Measurements from ENCODE around the gene ADNP2. TPM values are rescaled to one million over a fixed set of nuclear protein-coding genes. Genes with fewer than 3 reads are reported as not detected.

Gene ADNP2
- total and polyA plus RNA-seq, 4 experiments from 2014 or later: 7.1 to 20.9 (median 14.7) TPM

DNA sequence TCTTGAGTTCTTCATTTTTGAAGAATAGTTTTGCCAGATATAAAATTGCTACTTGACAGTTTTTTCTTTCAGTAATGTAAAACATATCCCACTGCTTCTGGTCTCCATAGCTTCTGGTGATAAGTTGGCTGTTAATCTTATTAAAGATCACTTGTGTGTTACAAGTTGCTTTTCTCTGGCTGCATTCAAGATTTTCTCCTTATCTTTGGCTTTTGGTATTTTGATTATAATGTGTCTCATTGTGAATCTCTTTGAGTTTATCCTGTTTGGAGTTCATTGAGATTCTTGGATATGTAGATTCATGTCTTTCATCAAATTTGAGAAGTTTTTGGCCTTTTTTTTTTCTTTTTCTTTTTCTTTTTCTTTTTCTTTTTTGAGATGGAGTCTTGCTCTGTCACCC, 20.2 kb upstream of the ADNP2 start:
- DNase-seq: no peak
- Mint-ChIP-seq H3K4me3 (no peak overlapping the region), H3K9me3 (peaks cover 4 to 59% (median 42%) of the 10 kb centered on the region in 8 donors), H3K36me3 (peaks cover 6 to 7% of the 10 kb centered on the region in 2 donors), H3K27ac (no peak overlapping the region), H3K4me1 (no peaks in the 10 kb centered on the region), H3K27me3 (peaks cover 6 to 7% of the 10 kb centered on the region in 2 donors)
- H3K27ac ChIP-seq (ENCODE audit: low read depth, low read length): no peak overlapping the region
- peaks cover 0 to 11% of the 10 kb centered on the region in 2 donors for H3K9me3 ChIP-seq (ENCODE audit: control insufficient read depth in 1 of 2, low read length in 2 of 2)
- H3K4me3 ChIP-seq (ENCODE audit: low read length in 2 of 2): no peak overlapping the region
- peaks cover 3% of the 10 kb centered on the region for H3K27me3 ChIP-seq (ENCODE audit: insufficient read depth, low read length)
- POLR2A ChIA-PET (ENCODE audit: partially characterized antibody): no interaction called here
- H3K36me3 ChIP-seq (ENCODE audit: insufficient read depth, low read length): no peaks in the 10 kb centered on the region
- H3K4me1 ChIP-seq (ENCODE audit: insufficient read depth, low read length): no peaks in the 10 kb centered on the region
- CTCF ChIA-PET (ENCODE audit: partially characterized antibody): no interaction called here
- intact Hi-C loops (cut with micrococcal nuclease): no loop called here

DNA sequence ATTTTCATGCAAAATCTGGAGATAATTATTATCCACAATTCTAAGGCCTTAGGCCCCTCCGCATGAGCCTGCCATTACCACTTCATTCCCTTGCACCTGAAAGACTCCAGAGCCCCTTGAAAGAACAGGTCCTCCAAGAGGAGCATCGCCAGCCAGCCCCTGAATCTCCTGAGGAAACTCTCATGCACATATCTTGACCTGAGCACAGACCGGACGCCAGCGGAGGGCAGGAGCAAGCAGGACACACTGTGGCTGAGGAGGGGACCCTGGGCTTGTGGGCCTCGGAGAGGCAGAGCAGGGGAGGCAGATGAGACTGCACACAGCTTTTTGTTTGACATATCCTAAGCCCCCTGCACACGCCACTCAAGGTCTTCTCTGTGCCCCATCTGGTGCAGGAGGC, 13.6 kb upstream of the ADNP2 start:
- H3K9me3 ChIP-seq (ENCODE audit: control insufficient read depth in 1 of 2, low read length in 2 of 2): no peaks in the 10 kb centered on the region
- H3K4me1 ChIP-seq (ENCODE audit: insufficient read depth, low read length): no peaks in the 10 kb centered on the region
- H3K27ac ChIP-seq (ENCODE audit: low read depth, low read length): no peak overlapping the region
- DNase-seq: no peak
- H3K4me3 ChIP-seq (ENCODE audit: low read length in 2 of 2): no peak overlapping the region
- Mint-ChIP-seq H3K36me3 (peaks cover 0 to 1% of the 10 kb centered on the region in 2 donors), H3K4me1 (peaks cover 0 to 3% (median 0%) of the 10 kb centered on the region in 4 donors), H3K9me3 (peaks cover 2 to 13% (median 7%) of the 10 kb centered on the region in 8 donors), H3K27me3 (peaks cover 4 to 9% of the 10 kb centered on the region in 2 donors), H3K27ac (no peak overlapping the region), H3K4me3 (no peak overlapping the region)
- ChIA-PET CTCF (ENCODE audit: partially characterized antibody) (no interaction called here), POLR2A (ENCODE audit: partially characterized antibody) (no interaction called here)
- peaks cover 3% of the 10 kb centered on the region for H3K27me3 ChIP-seq (ENCODE audit: insufficient read depth, low read length)
- intact Hi-C loops (cut with micrococcal nuclease): no loop called here
- H3K36me3 ChIP-seq (ENCODE audit: insufficient read depth, low read length): no peaks in the 10 kb centered on the region

DNA sequence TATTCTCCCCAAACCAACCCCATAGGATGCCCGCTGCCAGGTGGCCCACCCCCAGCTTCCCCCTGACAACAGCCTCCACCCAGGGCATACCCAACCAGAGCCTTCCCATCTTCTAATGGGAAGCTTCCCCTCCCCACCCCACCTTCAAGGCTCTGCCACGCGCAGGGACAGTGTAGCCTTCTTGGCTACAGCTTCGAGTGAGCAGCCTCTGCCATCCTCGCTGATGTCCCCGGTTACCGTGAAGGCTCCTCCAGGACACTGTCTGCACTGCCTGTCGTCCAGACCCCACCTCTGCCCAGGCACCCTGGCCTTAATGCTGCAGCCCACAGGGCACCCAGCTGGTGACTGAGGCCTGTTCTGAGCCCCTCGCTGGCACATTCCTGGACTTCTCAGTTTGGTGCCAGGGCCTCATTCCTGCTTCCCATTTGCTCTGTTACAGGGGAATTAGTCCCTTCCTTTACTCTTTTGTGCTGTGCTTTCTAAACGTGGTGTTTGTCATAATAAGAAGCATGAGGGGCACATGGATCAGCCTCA, 13.0 kb upstream of the ADNP2 start:
- Mint-ChIP-seq H3K27me3 (peaks cover 4 to 7% of the 10 kb centered on the region in 2 donors), H3K27ac (no peak overlapping the region), H3K9me3 (peaks cover 2 to 7% (median 5%) of the 10 kb centered on the region in 8 donors), H3K4me3 (no peak overlapping the region), H3K4me1 (peaks cover 0 to 3% (median 0%) of the 10 kb centered on the region in 4 donors), H3K36me3 (peaks cover 0 to 1% of the 10 kb centered on the region in 2 donors)
- intact Hi-C loops (cut with micrococcal nuclease): no loop called here
- ChIA-PET CTCF (ENCODE audit: partially characterized antibody) (no interaction called here), POLR2A (ENCODE audit: partially characterized antibody) (no interaction called here)
- peaks cover 1% of the 10 kb centered on the region for H3K27me3 ChIP-seq (ENCODE audit: insufficient read depth, low read length)
- no peak for DNase-seq
- no peaks in the 10 kb centered on the region for H3K9me3 ChIP-seq (ENCODE audit: control insufficient read depth in 1 of 2, low read length in 2 of 2)
- H3K4me3 ChIP-seq (ENCODE audit: low read length in 2 of 2): no peak overlapping the region
- H3K36me3 ChIP-seq (ENCODE audit: insufficient read depth, low read length): no peaks in the 10 kb centered on the region
- no peaks in the 10 kb centered on the region for H3K4me1 ChIP-seq (ENCODE audit: insufficient read depth, low read length)
- H3K27ac ChIP-seq (ENCODE audit: low read depth, low read length): no peak overlapping the region

DNA sequence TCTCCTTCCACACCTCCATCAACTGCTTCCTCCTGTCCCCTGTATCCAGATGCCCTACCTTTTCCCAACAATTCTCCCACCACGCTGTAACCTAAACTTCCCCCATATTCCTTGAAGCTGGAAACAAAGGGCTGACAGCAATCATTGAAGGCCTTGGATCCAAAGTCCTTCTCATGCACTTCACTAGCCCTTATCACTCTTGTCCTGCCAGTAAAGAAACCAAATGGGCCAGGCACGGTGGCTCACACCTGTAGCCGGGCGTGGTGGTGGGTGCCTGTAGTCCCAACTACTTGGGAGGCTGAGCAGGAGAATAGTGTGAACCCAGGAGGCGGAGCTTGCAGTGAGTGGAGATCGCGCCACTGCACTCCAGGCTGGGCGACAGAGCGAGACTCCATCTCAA, 11.9 kb upstream of the ADNP2 start:
- Histone ChIP-seq H3K27me3 (ENCODE audit: insufficient read depth, low read length) (no peaks in the 10 kb centered on the region), H3K27ac (ENCODE audit: low read depth, low read length) (no peak overlapping the region), H3K9me3 (ENCODE audit: control insufficient read depth in 1 of 2, low read length in 2 of 2) (no peaks in the 10 kb centered on the region), H3K36me3 (ENCODE audit: insufficient read depth, low read length) (no peaks in the 10 kb centered on the region), H3K4me1 (ENCODE audit: insufficient read depth, low read length) (no peaks in the 10 kb centered on the region), H3K4me3 (ENCODE audit: low read length in 2 of 2) (no peak overlapping the region)
- Mint-ChIP-seq H3K36me3 (no peaks in the 10 kb centered on the region), H3K9me3 (peaks cover 0 to 8% (median 4%) of the 10 kb centered on the region in 8 donors), H3K4me3 (no peak overlapping the region), H3K4me1 (peaks cover 0 to 3% (median 0%) of the 10 kb centered on the region in 4 donors), H3K27ac (no peak overlapping the region), H3K27me3 (peaks cover 2 to 4% of the 10 kb centered on the region in 2 donors)
- CTCF ChIA-PET (ENCODE audit: partially characterized antibody): no interaction called here
- POLR2A ChIA-PET (ENCODE audit: partially characterized antibody): no interaction called here
- DNase-seq: no peak
- intact Hi-C loops (cut with micrococcal nuclease): no loop called here

GRCh38 chr18:80103231-80103630, 5.8 kb upstream of the ADNP2 start:
- H3K27ac ChIP-seq (ENCODE audit: low read depth, low read length): no peak overlapping the region
- no peak overlapping the region for H3K4me3 ChIP-seq (ENCODE audit: low read length in 2 of 2)
- ChIA-PET CTCF (ENCODE audit: partially characterized antibody) (no interaction called here), POLR2A (ENCODE audit: partially characterized antibody) (no interaction called here)
- DNase-seq: no peak
- peaks cover 3% of the 10 kb centered on the region for H3K4me1 ChIP-seq (ENCODE audit: insufficient read depth, low read length)
- peaks cover 0 to 2% of the 10 kb centered on the region in 2 donors for H3K36me3 Mint-ChIP-seq
- H3K9me3 Mint-ChIP-seq: peaks cover 0 to 7% (median 3%) of the 10 kb centered on the region in 8 donors
- no peak overlapping the region for H3K27ac Mint-ChIP-seq
- peaks cover 15 to 23% (median 20%) of the 10 kb centered on the region in 4 donors for H3K4me1 Mint-ChIP-seq
- H3K9me3 ChIP-seq (ENCODE audit: control insufficient read depth in 1 of 2, low read length in 2 of 2): no peaks in the 10 kb centered on the region
- H3K36me3 ChIP-seq (ENCODE audit: insufficient read depth, low read length): no peaks in the 10 kb centered on the region
- H3K27me3 ChIP-seq (ENCODE audit: insufficient read depth, low read length): no peaks in the 10 kb centered on the region
- intact Hi-C loops (cut with micrococcal nuclease): loop anchor here (10.0 kb wide), 1 partner anchor 708 kb away; the partner anchor contains the start of gene NFATC1
- no peak overlapping the region for H3K4me3 Mint-ChIP-seq
- H3K27me3 Mint-ChIP-seq: no peaks in the 10 kb centered on the region

DNA sequence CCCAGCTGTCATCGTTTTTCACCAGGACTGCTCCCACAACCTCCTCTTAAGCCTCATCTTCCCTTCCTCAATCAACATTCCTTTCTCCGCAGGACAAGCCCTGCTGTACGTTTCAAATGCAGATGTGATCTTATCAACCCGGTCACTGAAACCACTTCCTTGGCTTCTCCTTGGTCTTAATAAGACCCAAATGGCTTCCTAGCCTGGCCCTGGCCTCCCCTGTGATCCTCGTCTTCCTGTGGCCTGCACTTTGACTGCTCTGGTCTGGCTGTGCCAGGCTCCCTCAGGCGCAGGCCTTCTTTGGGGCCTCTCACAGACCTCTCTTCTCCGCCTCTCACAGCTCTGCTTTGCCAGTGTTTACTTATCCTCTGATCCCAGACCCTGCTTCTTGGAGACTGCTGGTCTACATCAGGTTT, 4.7 kb upstream of the ADNP2 start:
- ChIA-PET CTCF (ENCODE audit: partially characterized antibody) (no interaction called here), POLR2A (ENCODE audit: partially characterized antibody) (no interaction called here)
- H3K27me3 Mint-ChIP-seq: no peaks in the 10 kb centered on the region
- H3K4me3 Mint-ChIP-seq: no peak overlapping the region
- no peak overlapping the region for H3K4me3 ChIP-seq (ENCODE audit: low read length in 2 of 2)
- no peak overlapping the region for H3K27ac ChIP-seq (ENCODE audit: low read depth, low read length)
- intact Hi-C loops (cut with micrococcal nuclease): loop anchor here (10.0 kb wide), 1 partner anchor 710 kb away; the partner anchor contains the start of gene NFATC1
- peaks cover 3% of the 10 kb centered on the region for H3K4me1 ChIP-seq (ENCODE audit: insufficient read depth, low read length)
- no peak for DNase-seq
- H3K36me3 Mint-ChIP-seq: peaks cover 0 to 4% of the 10 kb centered on the region in 2 donors
- no peaks in the 10 kb centered on the region for H3K27me3 ChIP-seq (ENCODE audit: insufficient read depth, low read length)
- peak overlapping the region in 2 of 7 donors; percentile 1 to 5 for H3K27ac Mint-ChIP-seq
- H3K4me1 Mint-ChIP-seq: peaks cover 15 to 27% (median 22%) of the 10 kb centered on the region in 4 donors
- no peaks in the 10 kb centered on the region for H3K36me3 ChIP-seq (ENCODE audit: insufficient read depth, low read length)
- peaks cover 0 to 7% (median 3%) of the 10 kb centered on the region in 8 donors for H3K9me3 Mint-ChIP-seq
- H3K9me3 ChIP-seq (ENCODE audit: control insufficient read depth in 1 of 2, low read length in 2 of 2): no peaks in the 10 kb centered on the region

GRCh38 chr18:80105369-80106167, 3.5 kb upstream of the ADNP2 start:
- POLR2A ChIA-PET (ENCODE audit: partially characterized antibody): no interaction called here
- Histone ChIP-seq H3K36me3 (ENCODE audit: insufficient read depth, low read length) (no peaks in the 10 kb centered on the region), H3K4me1 (ENCODE audit: insufficient read depth, low read length) (peaks cover 11% of the 10 kb centered on the region), H3K9me3 (ENCODE audit: control insufficient read depth in 1 of 2, low read length in 2 of 2) (no peaks in the 10 kb centered on the region), H3K4me3 (ENCODE audit: low read length in 2 of 2) (no peak overlapping the region), H3K27me3 (ENCODE audit: insufficient read depth, low read length) (no peaks in the 10 kb centered on the region), H3K27ac (ENCODE audit: low read depth, low read length) (no peak overlapping the region)
- no peaks in the 10 kb centered on the region for H3K27me3 Mint-ChIP-seq
- peaks cover 21 to 35% (median 28%) of the 10 kb centered on the region in 4 donors for H3K4me1 Mint-ChIP-seq
- peaks cover 0 to 7% (median 0%) of the 10 kb centered on the region in 8 donors for H3K9me3 Mint-ChIP-seq
- peaks cover 0 to 6% of the 10 kb centered on the region in 2 donors for H3K36me3 Mint-ChIP-seq
- DNase-seq: no peak
- H3K4me3 Mint-ChIP-seq: no peak overlapping the region
- peak overlapping the region; percentile 18 to 83 (median 37) for H3K27ac Mint-ChIP-seq
- CTCF ChIA-PET (ENCODE audit: partially characterized antibody): interaction anchor here (1.1 kb wide), 1 partner anchor 116 kb away, joined by 3 read pairs; no protein-coding TSS in a partner anchor
- intact Hi-C loops (cut with micrococcal nuclease): loop anchor here (10.0 kb wide), 1 partner anchor 711 kb away; the partner anchor contains the start of gene NFATC1

Data from CD4-positive, alpha-beta memory T cell (primary cell).